ENCODE results near the gene GSTM1.
"Not testable (repeated sequence)": the region's sequence is repeated elsewhere in the genome, so short reads cannot be mapped to it uniquely, and the experiment has no call there.

The GSTM1 gene

DNA sequence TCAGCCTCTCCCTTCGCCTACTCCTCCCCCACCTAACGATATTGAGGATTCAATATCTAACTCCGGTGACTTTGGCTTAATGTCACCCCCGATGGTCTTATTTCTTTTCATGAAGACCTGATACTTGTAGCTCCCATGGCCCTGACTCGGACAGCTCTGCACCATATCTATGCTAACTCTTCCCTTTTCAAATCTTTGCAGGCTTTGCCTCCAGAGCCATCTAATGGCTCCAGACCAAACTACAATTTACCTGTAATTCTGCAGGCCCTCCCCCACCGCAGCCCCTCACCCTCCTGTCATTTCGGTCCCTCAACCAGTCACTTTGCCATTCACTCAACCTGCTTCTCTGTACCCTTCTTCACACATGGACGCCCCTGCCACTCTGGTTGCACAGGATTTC is 16.6 kb downstream of the GSTM1 start:
- no peak for DNase-seq

GRCh38 chr1:109705411-109705810 is 17.8 kb downstream of the GSTM1 start:
- DNase-seq: no peak

- not testable (repeated sequence) for DNase-seq
These were observed 21.3 kb downstream of the GSTM1 start for GRCh38 chr1:109708949-109709348.

- not testable (repeated sequence) for DNase-seq
These were observed 22.2 kb downstream of the GSTM1 start for GRCh38 chr1:109709822-109710221.

- DNase-seq: not testable (repeated sequence)
These were observed 24.1 kb downstream of the GSTM1 start, which contains the start of gene GSTM5 for GRCh38 chr1:109711593-109712320. Gene GSTM5 (plus strand): TSS chr1:109712251. CDS start chr1:109712313, 62 bp downstream.

DNA sequence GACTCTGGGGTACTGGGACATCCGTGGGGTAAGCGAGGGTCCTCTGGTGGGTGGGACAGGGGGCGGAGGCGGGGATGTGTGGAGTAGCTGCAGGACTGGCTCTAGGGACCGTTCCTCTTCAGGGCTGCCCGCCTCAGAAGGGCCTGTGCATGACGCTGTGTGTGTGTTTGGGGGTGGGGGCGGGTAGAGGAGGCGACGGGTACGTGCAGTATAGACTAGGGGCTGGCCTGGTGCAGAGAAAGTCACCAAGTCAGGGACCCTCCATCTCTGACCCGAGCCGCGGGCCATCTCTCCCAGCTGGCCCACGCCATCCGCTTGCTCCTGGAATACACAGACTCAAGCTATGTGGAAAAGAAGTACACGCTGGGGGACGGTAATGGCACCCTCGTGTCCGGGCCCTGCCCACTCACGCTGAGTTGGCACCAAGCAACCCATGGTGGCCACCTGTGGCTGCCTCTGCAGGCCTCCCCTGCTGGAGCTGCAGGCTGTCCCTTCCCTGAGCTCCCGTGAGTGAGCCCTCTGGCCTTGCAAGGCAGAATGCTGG is 24.8 kb downstream of the GSTM1 start:
- DNase-seq: no peak

DNA sequence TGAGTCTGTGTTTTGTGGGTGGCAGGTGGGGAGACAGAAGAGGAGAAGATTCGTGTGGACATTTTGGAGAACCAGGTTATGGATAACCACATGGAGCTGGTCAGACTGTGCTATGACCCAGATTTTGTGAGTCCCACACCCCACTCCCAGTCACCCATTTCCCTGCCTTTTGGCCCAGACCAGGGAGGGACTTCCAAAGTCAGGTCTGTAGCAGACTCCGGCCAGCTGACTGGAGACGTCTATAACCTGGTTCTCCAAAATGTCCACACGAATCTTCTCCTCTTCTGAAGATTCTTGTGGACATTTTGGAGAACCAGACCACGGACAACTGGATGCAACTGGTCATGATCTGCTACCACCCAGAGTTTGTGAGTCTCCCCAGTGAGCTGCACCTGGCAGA is 26.0 kb downstream of the GSTM1 start:
- no peak for DNase-seq

GRCh38 chr1:109714661-109715372 is 27.2 kb downstream of the GSTM1 start:
- DNase-seq: no peak

- DNase-seq: no peak
These were observed 28.5 kb downstream of the GSTM1 start for GRCh38 chr1:109716121-109716520.

DNA sequence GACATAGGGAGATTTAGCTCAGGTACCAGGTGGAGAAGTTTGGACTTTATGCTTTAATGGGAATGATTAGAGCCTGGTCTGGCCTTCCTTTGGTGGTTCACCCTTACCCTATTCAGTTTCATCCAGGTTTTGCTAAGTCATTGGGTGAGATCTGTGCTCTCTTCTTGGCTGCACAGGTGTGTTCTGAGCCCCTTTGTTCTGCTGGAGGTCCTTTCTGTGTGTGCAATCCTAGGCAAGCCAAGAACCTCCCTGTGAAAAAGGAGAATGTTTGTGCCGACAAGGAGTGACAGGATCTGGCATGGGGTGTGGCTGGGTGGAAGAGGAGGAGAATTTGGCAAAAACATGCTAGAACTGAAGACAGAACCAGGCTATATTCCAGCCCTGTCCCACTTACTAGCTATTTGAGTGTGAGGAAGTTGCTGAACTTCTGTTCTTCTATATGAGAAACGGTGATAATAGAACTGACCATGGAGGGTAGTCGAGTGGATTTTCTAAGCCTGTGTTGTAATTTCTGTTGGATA is 29.0 kb downstream of the GSTM1 start:
- DNase-seq: no peak

- DNase-seq: no peak
These were observed 30.1 kb downstream of the GSTM1 start for GRCh38 chr1:109717729-109718128.

DNA sequence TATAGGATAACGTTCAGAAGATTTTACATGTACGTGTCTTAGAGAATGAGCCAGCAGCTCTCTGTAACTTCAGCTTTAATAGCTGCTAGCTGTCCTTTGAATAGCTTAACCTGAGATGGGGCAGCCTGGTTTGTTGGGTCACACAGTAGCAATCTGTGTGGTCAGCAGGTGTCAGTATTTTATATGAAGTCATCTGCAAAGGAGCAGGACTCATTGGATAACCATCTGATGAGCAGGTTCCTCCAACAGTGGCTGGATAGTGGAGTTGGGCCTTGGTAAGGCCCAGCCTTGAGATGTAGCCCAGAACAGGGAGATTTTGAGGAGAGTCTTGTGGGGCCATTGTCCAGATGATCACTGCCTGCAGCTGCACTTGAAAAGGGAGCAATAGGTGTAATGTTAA is 30.9 kb downstream of the GSTM1 start:
- no peak for DNase-seq

- DNase-seq: peak; percentile 62
These were observed 31.8 kb downstream of the GSTM1 start for GRCh38 chr1:109719337-109719837.

DNA sequence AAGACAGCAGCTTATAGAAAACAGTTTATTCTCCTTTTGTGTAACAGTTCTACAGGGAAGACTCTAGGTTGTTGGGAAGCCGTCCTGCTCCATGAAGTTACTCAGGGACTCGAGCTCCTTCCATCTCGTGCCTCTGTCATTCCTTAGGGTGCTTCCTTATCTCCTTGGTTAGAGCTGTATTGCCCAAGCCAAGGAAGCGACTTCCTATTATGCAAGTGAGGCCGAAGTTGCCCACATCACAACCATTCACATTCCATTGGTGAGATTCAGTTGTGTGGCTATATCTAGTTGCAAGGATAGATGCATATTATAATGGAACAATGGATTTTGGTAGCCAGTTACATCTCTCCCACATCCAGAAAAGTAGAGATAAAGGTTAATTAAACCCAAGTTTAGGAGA is 33.4 kb downstream of the GSTM1 start:
- no peak for DNase-seq

- no peak for DNase-seq
These were observed 34.4 kb downstream of the GSTM1 start for GRCh38 chr1:109721971-109722370.

- DNase-seq: peak; percentile 43
These were observed 35.5 kb downstream of the GSTM1 start for GRCh38 chr1:109722908-109723691.

DNA sequence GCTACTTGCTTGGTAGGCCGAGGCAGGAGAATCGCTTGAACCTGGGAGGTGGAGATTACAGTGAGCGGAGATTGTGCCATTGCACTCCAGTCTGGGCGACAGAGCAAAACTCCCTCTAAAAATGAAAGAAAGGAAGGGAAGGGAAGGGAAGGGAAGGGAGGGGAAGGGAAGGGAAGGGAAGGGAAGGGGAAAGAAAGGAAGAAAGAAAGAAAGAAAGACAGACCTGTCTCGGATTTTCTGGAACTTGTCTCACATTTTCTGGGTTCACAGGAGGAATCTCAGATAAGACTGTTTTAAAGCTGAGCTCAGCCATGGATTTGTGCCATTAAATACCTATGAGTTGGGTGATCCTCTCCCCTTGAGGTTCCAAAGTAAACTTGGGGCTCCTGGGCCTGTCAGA is 37.3 kb downstream of the GSTM1 start:
- DNase-seq: no peak

DNA sequence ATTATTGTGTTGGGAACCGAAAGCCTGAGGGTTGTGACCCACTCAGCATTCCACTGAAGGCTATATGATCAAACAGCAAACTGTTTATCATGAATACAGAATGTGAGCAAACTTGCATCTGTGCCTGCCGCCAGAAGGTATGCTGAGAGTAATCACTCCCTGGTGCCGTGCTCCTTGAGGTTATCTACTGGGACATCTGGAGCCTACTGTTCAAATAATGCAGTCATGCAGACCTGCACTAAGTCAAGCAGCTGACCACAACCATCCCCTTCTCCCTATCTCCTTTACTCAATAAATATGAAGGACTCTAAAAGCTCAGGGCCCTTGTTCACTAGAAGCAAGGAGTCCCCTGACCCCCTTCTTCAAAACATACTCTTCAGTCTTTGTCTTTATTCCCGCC is 37.9 kb downstream of the GSTM1 start:
- DNase-seq: no peak

DNA sequence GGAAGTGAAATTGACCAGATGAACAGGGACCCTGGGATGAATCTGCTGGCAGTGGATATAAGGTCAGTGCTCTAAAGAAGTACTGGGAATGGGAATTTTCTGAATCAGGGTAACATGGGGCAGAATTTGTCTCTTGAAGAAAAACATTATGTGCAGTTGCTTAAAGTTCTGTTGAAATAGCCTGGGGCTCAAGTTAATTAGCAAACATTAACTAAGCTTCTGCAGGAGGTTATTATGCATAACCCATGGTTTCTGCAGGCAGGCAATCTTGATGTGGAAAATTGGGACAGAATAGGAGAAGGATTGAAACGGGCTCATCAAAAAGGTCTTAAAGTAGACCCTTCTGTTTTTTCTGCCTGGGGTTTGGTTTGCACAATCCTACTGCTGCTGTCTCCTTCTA is 38.4 kb downstream of the GSTM1 start:
- DNase-seq: no peak

DNA sequence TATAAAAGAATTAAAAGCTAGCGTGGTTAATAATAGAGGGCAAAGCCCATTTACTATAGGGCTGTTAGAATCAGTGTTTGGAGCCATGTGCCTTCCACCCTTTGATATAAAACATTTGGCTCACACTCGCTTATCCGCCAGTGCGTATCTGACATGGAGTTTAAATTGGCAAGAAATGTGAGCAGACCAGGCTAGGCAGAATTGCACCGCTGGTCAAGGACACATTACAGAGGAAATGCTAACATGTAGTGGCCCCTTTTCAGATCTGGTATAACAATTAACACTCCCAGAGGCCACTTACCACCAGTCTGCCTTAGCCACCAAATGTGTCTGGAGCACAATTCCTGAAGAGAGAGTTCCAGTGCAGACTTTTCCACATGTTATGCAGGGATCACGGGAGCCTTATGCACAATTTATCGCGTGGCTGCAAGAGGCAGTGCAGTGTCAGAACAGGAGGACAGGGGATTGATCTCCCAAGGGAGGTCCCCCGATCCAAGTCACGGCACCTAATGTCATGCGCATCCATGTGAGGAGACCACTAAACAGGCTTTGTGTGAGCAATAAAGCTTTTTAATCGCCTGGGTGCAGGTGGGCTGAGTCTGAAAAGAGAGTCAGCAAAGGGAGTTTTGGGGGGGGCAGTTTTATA is 39.2 kb downstream of the GSTM1 start:
- no peak for DNase-seq

DNA sequence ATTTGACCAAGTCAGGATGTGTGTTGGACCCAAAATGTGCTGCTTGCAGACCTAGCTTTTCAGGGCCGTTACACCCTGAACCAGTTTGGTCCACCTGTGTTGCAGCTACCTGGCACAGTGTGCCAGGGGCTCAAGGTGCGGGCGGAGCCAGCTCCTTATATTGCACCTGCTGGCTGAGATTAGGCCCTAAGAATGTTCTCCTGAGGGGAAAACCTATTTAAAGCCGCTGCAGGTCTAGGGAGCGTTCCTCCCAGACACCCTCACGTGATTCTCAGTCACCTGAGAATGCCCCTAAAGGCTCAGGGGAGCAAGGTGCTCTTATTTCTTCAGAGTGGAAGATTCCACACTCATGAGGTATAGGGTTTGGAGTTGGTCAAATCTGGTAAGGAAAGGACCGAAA is 41.3 kb downstream of the GSTM1 start:
- DNase-seq: no peak

GRCh38 chr1:109730666-109731065 is 43.0 kb downstream of the GSTM1 start:
- DNase-seq: no peak

Measured in fibroblast of skin of back (primary cell).